ENCODE results near the gene ODAPH. TPM values are rescaled to one million over a fixed set of nuclear protein-coding genes. Genes with fewer than 3 reads are reported as not detected.

The ODAPH gene
- 0.18 to 0.24 TPM in 2 of 5 replicates, not detected in the others for total RNA-seq (2022; extraction: Qiagen RNA extraction)

GRCh38 chr4:75555294-75556164, at the start of gene ODAPH:
TSS of gene ODAPH (plus strand) at chr4:75556066. CDS start at chr4:75556083, 17 bp downstream.

GRCh38 chr4:75514131-75514948, 41.5 kb upstream of the ODAPH start, which contains the start of the genes RCHY1 and THAP6:
TSS of gene RCHY1 (minus strand) at chr4:75514403. CDS start at chr4:75514286, 117 bp downstream.
TSS of gene THAP6 (plus strand) at chr4:75514473. CDS start at chr4:75515453, 980 bp downstream.

Other genes starting within 250 kb of the ODAPH start
- 12.5 to 21.7 TPM (median 15.8 TPM) in 5 replicates for gene RCHY1, start 41.7 kb upstream of the ODAPH start, total RNA-seq (2022; extraction: Qiagen RNA extraction)
- gene THAP6, start 41.6 kb upstream of the ODAPH start, total RNA-seq (2022; extraction: Qiagen RNA extraction), result 4.7 to 6.3 TPM (median 5.2 TPM) in 5 replicates
- gene CDKL2, start 74.5 kb downstream of the ODAPH start, total RNA-seq (2022; extraction: Qiagen RNA extraction), result 0.58 to 0.84 TPM (median 0.69 TPM) in 5 replicates
- gene G3BP2, start 117.3 kb downstream of the ODAPH start, total RNA-seq (2022; extraction: Qiagen RNA extraction), result 67.8 to 105 TPM (median 77.9 TPM) in 5 replicates
- 20.7 to 30.5 TPM (median 23.4 TPM) in 5 replicates for gene USO1, start 168.5 kb downstream of the ODAPH start, total RNA-seq (2022; extraction: Qiagen RNA extraction)